22Rv1 (cell line): ENCODE data around the gene GMDS.

Source experiments
- H3K27ac ChIP-seq: fragments of 450-650 bp; 2 replicates; pipeline ENCODE4 v1.5.1; 2017
- CTCF ChIP-seq: fragments of 450-650 bp; IDR thresholded peaks from 2 replicates; pipeline ENCODE4 v1.5.1; 2017; ENCODE audit warnings: mild to moderate bottlenecking
- ZFX ChIP-seq: fragments of 450-650 bp; IDR thresholded peaks from 2 replicates; pipeline ENCODE4 v1.6.1; 2017; ENCODE audit warnings: antibody characterized with exemption, borderline replicate concordance

Gene GMDS

GRCh38 chr6:2127484-2127911, 117.9 kb downstream of the GMDS start:
- TF ChIP-seq ZFX (no peak), CTCF (no peak)
- H3K27ac ChIP-seq, result no peak overlapping the region

GRCh38 chr6:2126351-2126750, 119.1 kb downstream of the GMDS start:
- H3K27ac ChIP-seq, result no peak overlapping the region
- TF ChIP-seq CTCF (no peak), ZFX (no peak)

GRCh38 chr6:2125158-2125557, 120.2 kb downstream of the GMDS start:
- TF ChIP-seq CTCF (no peak), ZFX (no peak)
- no peak overlapping the region for H3K27ac ChIP-seq

DNA sequence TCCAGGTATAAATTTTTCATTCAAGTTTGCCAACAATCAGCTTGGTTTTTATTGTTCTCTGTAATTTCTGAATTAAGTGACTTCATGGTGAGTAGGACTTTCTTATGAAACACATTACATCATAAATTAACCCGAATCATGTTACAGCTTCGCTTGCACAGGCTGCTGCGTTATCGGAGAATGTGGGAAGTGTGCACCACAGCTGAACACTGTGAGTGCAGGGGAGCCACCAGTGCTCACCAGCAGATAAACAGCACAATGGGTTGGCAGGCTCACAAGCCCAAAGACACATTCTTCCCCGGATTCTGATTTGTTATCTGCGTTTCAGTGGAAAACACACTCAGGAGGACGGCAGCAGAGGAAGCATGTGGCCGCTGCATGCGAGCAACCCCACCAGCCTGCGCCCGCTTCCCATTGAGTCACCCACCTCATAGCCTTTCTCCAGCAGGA, 121.1 kb downstream of the GMDS start:
- TF ChIP-seq ZFX (no peak), CTCF (no peak)

GRCh38 chr6:2120912-2121311, 124.5 kb downstream of the GMDS start:
- TF ChIP-seq ZFX, result no peak
- TF ChIP-seq CTCF, result no peak
- no peak overlapping the region for H3K27ac ChIP-seq

More for the DNA sequence above, 121.1 kb downstream of the GMDS start:
- no peak overlapping the region for H3K27ac ChIP-seq

DNA sequence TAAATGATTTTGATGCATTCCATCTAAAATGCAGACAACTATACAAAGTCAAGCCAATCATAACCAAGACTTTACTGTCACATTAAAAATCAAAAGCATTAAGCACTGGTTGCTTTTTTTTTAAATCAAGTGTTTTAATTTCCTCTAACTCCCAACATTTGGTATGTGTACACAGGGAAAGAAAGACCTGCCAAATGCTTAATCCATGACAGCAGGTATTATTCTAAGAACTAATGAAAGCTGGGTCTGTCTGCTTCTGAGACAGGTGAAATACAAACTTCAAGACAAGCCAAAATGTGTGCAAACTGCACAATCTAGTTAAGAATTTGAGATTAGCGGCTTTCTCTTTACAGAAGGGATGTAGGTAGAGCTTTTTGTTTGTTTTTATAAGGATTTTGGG, 126.1 kb downstream of the GMDS start:
- TF ChIP-seq CTCF (no peak), ZFX (no peak)
- no peak overlapping the region for H3K27ac ChIP-seq

DNA sequence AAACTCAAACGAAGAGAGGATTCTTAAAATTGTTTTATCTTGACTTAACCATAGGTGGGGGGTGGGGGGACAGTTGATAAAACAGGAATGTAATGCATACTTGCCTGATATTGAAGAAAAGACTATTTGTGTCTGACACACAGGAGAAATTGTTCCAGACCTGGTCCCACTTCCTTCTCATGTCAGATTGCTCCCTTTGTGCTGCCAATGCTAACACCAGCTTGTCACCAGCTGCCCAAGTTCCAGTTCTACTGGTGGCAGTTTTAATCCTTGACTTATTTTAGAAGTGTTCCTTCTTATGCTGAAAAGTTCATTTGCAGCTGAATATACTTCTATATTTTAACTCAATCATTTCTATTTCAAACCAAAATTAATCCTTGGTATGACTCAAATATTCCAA, 127.3 kb downstream of the GMDS start:
- no peak for TF ChIP-seq CTCF
- no peak for TF ChIP-seq ZFX
- no peak overlapping the region for H3K27ac ChIP-seq
